ENCODE data around the gene URM1. TPM values are rescaled to one million over a fixed set of nuclear protein-coding genes. Genes with fewer than 3 reads are reported as not detected.

URM1 gene
- total RNA-seq, 2 donors from 2014 or later: 44.0 to 44.5 TPM

DNA sequence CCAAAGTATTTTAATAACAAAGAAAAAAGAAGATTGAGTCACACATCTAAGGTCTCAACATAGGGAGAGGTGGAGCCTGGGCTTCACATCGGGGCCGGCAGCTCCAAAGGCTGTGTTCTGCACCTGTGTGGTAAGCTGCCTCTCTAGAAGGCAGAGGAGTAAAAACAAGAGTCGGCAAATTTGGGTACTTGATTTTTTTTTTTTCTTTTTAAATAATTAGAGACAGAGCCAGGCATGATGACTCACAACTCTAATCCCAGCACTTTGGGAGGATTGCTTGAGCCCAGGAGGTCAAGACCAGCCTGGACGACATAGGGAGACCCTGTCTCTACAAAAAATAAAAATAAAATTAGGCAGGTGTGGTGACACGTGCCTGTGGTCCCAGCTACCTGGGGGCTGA, 4.7 kb downstream of the URM1 start:
- DNase-seq (ENCODE audit: low spot score): no peak
- intact Hi-C loops (cut with DNase I): no loop called here

DNA sequence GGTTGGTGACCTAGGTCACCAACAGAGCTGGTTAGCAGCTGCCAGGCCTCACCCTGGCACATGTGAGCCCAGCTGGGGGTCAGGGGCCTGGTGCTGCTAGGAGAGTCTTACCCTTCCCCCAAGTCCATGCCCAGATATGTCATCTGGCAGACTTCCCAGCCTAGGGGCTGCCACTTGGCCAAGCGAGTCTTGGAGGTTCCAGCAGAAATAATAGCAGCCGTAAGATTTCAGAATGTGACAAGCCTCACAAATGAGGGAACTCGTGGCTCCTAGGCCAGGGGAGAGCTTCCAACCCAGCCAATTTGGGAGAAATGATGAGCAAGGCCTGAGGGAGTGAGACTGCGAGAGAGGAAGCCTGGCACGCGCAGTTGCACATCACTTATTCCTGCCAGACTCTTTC, 11.1 kb downstream of the URM1 start:
- no peak for DNase-seq (ENCODE audit: low spot score)
- intact Hi-C loops (cut with DNase I): no loop called here

DNA sequence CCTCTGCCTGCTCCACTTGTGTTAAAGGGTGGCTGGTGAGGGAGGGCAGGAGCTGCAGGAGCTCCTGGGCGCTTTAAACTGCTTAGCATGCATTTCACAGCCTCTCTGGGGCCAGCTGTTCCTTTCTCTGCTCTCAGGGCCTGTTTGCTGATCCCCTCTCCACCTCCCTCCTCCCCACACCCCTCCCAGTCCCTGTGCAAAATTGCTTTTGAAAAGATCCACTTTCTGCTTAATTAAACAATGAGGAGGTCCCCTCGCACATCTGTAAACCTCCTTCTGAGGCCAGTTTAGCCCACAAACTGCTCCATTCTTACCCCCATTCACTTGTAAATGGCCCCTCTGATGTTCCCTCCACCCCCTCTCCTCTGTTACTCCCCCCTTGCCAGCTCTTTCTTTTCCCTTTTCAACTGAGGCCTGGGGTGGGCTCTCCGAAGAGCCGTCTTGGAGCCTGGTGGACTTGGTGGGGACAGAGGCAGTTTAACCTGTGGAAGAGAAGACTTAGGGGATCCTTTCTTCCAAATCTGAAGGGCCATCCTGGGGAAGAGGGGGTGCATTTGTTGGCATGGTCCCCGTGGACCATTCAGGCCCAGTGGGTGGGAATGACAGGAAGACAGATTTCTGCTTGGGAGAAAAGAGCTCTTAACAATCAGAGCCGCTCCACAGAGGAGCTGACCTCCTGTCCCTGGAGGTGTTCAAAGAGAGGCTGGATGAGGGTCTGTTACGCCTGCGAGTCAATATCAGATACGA, 12.0 kb downstream of the URM1 start:
- DNase-seq (ENCODE audit: low spot score): no peak
- intact Hi-C loops (cut with DNase I): no loop called here

DNA sequence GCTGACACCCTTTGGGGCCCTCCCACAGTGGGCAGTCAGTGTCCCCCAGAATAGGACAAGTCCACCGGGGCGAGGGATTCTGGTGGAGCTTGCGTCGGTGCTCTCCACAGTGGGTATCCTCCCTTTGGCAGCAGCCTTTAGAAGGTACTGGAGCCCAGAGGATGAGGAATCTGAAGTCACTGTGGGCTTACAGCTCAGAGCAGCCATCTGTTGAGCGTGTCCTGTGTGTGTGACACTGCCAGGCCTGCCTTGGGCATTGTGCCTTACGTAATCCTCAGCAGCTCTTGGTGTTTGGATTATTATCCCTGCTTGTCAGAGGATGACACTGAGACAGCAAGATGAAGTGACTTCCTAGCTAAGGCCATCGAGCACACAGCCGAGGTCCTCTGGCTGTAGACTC, 12.6 kb downstream of the URM1 start:
- intact Hi-C loops (cut with DNase I): no loop called here

DNA sequence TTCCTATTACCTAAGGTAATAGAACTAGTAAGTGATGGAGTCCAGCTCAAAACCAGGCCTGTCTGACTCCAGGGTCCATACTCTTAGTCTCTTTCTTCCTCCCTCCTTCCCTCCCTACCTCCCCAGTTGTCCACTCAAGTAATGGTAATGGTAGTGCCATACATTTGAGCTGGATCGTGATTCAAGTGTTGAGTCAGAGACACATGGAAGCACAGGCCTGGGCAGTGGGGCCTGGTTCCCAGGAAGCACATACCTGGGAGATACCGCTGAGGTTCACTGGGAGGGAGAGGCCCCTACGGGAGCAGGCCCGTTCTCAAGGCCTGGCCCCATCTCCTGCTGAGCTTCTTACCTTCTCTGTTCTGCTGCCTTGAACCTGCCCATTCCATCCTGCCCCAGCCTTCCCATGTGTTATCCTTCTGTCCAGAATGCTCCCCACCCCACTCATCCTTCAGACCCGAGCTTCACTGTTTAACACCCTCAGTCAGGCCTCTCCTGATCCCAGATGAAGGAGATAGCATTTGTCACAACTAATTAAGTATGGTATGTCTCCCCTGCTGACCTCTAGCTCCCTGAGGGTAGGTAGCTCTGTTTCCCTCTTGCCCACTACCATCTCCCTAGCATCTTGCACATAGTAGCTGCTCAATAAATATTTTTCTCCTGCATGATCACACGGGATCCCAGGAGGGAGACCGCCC, 13.8 kb downstream of the URM1 start:
- no peak for DNase-seq (ENCODE audit: low spot score)
- intact Hi-C loops (cut with DNase I): no loop called here

More for the DNA sequence above, 12.6 kb downstream of the URM1 start:
- DNase-seq (ENCODE audit: low spot score): no peak

DNA sequence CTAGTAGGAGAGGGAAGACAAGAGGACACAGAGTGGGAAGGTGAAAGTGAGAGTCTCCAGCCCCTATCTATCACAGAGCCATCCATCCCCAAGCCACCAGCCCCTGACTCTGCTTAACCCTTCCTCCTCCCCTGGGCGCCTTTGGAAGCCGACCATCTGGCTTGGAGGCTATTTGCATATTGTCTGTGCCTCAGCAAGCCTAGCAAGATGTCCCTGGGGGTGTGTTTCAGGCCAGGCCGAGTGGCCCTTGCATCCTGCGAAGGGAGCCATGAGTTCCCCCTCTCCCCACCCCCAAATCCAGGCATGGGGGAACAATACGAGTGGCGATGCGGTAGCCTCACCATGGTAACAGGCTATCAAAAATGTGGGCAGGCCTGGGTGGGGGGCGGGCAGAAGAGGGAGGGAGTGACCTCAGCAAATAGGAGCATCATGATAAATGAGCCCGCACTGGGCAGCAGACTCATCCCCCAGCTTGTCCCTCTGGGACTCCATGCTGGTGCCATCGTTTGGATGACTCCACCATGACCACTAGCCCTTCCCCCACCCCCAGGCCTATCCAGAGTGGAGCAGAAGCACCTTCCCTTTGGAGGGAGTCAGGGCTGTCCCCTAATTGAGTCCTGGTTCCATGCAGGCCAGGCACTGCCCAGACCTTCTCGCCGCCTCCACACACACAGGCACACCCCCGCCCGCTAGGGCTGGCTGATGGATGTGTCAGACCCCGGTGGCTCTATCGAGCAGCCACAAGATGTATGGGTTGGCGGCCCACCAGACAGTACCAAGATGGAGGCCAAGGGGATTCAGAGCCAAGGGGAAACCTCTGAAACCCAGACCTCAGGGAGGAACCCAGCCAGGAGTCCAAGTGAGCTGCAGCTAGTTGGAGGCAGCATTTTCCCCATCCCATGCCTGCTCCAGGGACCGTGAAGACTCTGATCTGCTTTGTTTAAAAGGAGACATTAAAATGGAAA, 14.6 kb downstream of the URM1 start:
- DNase-seq (ENCODE audit: low spot score): no peak
- intact Hi-C loops (cut with DNase I): loop anchor here in 1 of 2 donors (1.0 to 2.0 kb wide), 2 partner anchors 13 to 35 kb away; no protein-coding TSS in a partner anchor

DNA sequence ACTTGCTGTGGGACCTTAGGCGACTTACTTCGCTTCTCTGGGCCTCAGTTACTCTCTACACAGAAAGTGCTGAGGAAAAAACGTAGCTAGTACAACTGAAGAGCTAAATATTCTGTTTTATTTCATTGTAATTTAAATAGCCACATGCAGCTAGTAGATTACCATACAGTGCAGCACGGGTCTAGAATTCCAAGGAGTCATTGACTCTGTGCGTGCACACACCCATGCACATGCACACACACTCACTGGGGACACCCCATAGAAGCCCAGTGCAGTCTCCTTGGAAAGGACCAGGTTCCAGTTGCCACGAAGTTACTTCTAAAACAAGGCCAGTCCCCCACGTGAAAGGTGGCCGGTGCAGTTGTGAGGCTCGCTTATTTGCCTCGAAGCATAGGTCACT, 17.0 kb downstream of the URM1 start:
- intact Hi-C loops (cut with DNase I): no loop called here
- no peak for DNase-seq (ENCODE audit: low spot score)

DNA sequence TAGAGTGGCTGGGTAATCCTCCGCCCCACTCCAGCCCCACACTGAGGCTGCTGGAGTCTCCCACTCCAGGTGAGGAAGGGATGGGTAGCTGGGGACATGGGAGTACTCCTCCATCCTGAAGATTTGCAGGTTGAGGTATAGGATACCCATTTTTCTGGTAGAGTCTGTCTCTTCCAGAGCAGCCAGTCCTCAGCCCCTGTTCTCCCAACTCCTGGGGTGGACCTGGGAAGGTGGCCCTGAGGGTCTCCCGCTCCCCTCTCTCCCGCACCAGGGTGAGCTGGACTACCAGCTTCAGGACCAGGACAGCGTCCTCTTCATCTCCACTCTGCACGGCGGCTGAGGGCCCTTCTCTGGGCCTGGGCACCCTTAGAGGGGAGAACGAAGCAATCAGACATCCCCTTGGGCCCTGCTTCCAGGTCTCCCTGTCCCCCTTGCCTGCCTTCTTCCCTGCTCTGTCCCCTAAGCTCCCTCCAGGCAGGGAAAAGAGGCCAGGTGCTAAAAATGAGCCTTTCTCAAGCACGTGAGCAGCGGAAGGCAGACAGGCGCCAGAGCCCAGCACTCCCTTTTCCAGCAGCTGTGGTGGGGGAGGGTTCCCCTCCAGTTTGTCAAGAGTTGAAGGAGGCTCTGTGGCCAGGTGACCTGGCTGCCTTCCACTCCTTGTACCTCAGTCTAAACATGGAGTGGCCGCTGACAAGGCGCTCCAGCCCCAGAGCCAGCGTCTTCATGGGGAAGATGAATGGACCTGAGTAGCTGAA, 18.4 kb downstream of the URM1 start:
- intact Hi-C loops (cut with DNase I): no loop called here
- DNase-seq (ENCODE audit: low spot score): no peak

DNA sequence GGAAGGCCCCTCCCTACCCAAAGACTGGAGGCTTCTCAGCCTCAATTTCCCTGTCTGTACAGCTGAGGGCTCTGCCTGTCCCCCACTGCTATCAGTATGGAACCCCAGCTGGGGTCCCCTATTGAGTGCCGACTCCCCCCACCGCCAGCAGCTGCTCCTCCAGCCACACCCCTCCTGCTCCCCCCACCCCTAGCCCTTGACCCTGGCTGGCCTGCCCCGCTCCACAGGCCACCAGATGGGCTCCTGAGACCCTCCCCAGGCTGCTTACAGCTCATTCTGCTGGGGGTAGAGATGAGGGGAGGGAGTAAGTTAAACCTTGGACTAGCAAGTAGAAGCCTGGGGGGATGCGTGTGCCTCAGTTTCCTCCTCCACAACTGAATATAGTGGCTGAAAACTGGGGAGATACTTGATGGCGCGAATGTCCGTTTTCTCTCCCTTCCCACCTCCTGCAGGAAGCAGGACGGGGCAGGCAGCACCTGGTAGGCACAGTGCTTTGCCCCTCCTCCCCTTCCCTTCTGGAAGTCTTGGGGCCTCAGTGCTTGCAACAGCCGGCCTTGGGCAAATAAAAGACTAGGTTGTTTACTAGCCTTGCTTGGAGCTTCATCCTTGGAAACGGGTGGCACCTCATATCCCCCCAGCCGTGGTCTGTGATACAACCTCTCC, 19.1 kb downstream of the URM1 start:
- intact Hi-C loops (cut with DNase I): no loop called here

DNA sequence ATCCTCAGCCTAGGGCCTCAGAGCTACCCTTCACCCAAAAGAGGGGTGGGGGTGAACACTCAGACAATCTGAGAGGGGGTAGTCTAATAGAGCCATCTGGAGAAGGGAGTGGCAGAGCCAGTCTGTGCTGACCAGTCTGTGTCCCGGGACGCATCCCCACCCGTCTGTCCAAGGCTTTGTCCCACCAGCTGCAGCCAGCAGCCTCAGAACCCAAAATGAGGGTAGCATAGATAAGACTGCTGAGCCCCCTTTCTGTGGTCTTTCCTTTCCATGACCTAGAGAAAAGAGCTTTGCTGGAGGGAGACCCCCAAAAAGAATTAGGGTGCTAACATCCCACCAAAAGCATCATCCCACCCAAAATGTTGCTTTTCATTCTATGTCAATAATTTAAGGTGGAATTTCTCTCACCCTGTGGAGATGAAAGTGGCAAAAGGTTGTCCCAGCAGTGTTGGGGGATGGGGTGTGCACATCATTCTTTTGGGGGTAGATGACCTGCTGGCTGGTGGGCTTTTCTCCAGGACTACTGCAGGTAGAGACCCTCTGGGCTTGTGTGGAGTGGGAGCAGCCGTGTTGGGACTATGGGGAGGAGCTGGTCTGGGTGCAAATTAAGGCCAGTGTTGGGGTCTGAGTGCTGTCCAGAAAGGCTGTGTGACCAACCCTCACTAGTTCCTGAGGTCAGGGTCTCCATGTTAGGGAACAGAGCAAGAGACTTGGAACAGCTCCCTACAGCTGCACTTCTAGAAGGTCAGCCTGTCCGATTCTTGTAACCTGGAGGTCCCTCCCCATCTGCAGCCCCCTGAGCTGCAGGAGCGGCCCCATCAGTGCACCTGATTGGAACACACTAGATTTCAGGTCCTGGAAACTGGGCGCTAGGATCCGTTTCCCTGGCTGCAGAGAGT, 19.9 kb downstream of the URM1 start:
- intact Hi-C loops (cut with DNase I): no loop called here

More for the DNA sequence above, 19.1 kb downstream of the URM1 start:
- no peak for DNase-seq (ENCODE audit: low spot score)

DNA sequence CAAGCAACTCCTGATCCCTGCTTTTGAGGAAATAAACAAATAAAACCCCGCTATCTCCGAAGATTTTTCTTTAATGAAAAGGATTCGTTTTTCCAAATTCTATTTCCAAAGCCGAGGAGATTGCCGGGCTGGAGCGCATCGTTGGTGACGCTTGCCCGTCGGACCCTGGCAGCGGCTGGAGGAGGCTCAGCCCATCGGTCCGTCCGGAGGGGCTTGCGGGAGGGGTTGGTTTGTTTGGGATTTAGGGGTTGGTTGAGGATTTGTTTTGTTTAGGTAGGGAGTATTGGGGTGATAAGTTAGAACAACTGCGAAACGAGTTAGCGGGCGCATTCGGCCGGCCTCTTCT, 20.8 kb downstream of the URM1 start:
- no peak for DNase-seq (ENCODE audit: low spot score)
- intact Hi-C loops (cut with DNase I): no loop called here

More for the DNA sequence above, 19.9 kb downstream of the URM1 start:
- DNase-seq (ENCODE audit: low spot score): no peak

DNA sequence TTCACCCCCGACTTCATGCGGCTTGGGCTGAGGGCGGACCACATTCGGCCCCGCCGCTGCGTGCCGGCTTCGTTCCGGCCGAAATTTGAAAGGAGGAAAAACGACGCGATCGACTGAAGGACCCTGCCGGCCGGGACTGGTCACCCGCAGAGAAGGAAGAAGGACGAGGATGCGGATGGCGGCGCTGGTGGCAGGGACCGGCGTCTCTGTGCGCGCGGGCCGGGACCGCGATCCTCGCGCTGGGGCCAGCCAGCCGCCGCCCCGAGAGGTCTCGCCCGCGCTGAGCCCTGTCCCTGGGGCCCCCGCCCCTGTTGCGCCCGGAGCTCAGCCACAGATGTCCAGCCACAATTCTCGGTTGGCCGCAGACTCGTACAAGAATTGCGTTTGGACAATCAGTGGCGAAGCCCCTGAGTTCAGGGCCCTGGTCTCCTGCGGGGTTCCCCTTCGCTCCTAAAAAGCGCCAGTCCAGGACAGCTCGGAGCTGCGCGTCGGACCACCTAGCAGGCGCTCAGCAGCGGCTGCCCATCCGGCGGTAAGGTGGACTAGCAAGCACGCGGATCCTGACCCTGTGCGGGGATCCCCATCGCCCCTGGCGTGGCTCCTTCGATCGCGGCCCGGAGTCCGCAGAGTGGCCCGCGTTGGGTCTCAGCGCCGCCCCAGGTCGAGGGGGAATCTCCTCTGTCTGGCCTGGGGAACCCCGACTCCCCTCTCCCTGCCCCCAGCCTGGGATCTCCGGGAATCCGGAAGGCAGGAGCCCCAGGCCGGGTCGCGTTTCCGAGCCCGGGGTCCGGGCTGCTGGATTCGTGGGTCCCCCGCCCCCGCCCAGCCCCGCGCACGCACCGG, 21.3 kb downstream of the URM1 start:
- intact Hi-C loops (cut with DNase I): no loop called here
- DNase-seq (ENCODE audit: low spot score): no peak

DNA sequence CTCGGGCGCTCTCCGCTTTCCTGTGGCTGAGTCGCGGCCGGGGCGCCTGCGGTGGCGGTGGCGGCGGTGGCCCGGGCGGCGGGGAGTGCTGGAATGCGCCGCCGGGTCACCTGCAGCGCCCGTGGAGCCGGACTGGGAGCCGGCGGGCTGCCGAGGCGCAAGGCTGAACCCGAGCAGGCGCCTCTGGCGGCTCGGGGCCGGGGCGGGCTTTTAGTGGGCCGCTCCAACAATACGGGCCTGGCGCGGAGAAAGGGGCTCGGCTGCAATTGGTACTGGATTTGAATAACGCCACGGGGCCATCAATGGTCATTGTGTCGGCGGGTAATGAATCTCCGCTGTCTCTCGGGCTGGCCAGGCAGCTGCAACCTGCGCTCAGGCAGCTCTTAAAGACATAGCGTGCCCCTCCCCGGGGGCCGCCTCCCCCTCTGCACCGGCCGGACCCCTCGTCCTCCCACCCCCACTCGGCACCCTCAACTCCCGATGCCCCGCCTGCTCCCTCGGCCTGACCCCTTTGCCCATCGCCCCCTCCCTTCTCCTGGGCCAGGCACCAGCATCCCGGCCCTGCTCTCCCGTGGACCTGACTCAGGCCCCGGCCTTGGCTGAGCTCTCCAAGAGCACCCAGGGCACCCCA, 22.1 kb downstream of the URM1 start:
- DNase-seq (ENCODE audit: low spot score): no peak
- intact Hi-C loops (cut with DNase I): no loop called here

DNA sequence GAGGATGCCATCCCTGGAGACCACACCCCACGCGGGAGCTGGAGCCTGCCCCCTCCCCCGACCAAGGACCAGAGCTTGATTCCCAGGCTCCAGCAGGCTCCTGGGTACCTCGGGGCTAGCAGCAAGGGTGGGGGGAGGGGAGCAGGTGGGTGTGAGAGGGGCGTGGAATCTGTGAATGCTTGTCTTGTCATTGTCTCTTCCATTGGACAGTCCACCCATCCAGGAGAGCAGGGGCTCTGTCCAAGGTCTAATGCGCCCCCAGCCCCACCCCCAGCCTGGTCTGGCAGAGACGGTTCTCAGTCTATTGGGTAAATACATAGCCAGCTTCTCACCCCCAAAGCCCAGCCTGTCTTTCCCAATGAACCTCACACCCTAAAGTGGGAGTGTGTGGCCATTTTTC, 22.8 kb downstream of the URM1 start:
- intact Hi-C loops (cut with DNase I): no loop called here
- no peak for DNase-seq (ENCODE audit: low spot score)

DNA sequence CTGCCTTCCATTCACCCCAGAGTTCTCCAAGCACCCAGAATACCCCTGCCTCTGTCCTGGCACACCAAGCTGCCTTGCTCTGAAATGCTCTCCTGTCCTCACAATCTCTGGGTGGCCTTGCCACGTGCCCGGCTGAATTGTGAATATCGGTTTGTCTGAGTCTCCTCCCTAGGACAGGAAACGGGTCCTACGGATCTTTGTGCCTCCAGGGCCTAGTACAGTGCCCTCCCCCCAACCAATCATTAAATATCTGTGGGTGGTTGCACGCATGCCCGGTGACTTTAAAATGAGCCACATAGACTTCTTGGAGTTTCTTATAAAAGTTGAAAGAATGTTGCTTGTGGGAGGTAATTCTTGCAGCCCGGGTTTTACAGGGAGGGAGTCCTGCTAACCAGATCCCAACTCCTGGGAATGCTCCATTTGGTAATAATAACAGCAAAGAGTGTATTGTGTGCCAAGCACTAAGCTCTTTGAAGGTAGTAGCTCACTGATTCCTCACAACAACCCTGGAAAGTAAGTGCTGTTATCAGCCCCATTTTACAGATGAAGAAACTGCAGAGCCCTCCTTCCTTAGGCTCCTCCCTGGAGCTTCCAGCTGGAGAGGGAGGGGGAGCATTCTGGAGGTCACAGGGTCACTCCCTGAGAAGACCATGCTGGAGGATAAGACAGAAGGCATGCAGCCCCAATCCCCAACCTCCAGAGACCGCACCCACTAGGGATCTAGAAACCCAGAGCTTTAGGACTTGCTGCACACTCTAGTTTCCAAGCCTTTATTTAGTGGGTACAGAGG, 23.4 kb downstream of the URM1 start:
- intact Hi-C loops (cut with DNase I): no loop called here
- DNase-seq (ENCODE audit: low spot score): no peak

All from posterior vena cava (tissue), 2 donors.